Hepatocyte (in vitro differentiated cells): ENCODE measurements around the gene SEC61A1. TPM values are rescaled to one million over a fixed set of nuclear protein-coding genes. Genes with fewer than 3 reads are reported as not detected.

Source experiments
- DNase-seq: peaks from one replicate; pipeline ENCODE4 v3.0.0-alpha.2; 2016; ENCODE audit warnings: low spot score
- H2AFZ ChIP-seq: fragments of 200-600 bp; sonication (generic); 2 replicates; pipeline ENCODE4 v1.6.0; 2016; ENCODE audit warnings: antibody characterized with exemption, mild to moderate bottlenecking
- H3K27ac ChIP-seq: fragments of 200-600 bp; sonication (generic); 2 replicates; pipeline ENCODE4 v1.5.1; 2016; ENCODE audit warnings: mild to moderate bottlenecking
- H3K27me3 ChIP-seq: fragments of 200-600 bp; sonication (generic); 2 replicates; pipeline ENCODE4 v1.6.1; 2016
- H3K36me3 ChIP-seq: fragments of 200-600 bp; sonication (generic); replicated peaks from 2 replicates; pipeline ENCODE4 v1.5.1; 2016; ENCODE audit warnings: low read depth; ENCODE audit not compliant: insufficient read depth
- H3K4me1 ChIP-seq: fragments of 200-600 bp; sonication (generic); 2 replicates; pipeline ENCODE4 v1.5.1; 2016; ENCODE audit warnings: mild to moderate bottlenecking, moderate library complexity; ENCODE audit not compliant: insufficient read depth
- H3K4me2 ChIP-seq: fragments of 200-600 bp; sonication (generic); 2 replicates; pipeline ENCODE4 v1.6.0; 2016
- H3K4me3 ChIP-seq: fragments of 200-600 bp; sonication (generic); 2 replicates; pipeline ENCODE4 v1.5.1; 2016; ENCODE audit warnings: mild to moderate bottlenecking
- H3K79me2 ChIP-seq: fragments of 200-600 bp; sonication (generic); 2 replicates; pipeline ENCODE4 v1.6.0; 2017; ENCODE audit warnings: mild to moderate bottlenecking
- H3K9me2 ChIP-seq: fragments of 200-600 bp; sonication (generic); replicated peaks from 2 replicates; pipeline ENCODE4 v1.6.0; 2017; ENCODE audit warnings: mild to moderate bottlenecking; ENCODE audit not compliant: insufficient read depth
- H3K9me3 ChIP-seq: fragments of 200-600 bp; sonication (generic); 2 replicates; pipeline ENCODE4 v1.5.1; 2016; ENCODE audit warnings: low read depth, mild to moderate bottlenecking
- H4K20me1 ChIP-seq: fragments of 200-600 bp; sonication (generic); 2 replicates; pipeline ENCODE4 v1.6.0; 2016; ENCODE audit warnings: mild to moderate bottlenecking; ENCODE audit not compliant: insufficient read depth, poor library complexity, severe bottlenecking
- EZH2 ChIP-seq: fragments of 200-600 bp; sonication (generic); IDR thresholded peaks from 2 replicates; pipeline ENCODE4 v1.6.1; 2016; ENCODE audit warnings: antibody characterized with exemption, mild to moderate bottlenecking, borderline replicate concordance
- EZH2phosphoT487 ChIP-seq: fragments of 200-600 bp; sonication (generic); IDR thresholded peaks from one replicate; pipeline ENCODE4 v1.6.1; 2018; ENCODE audit warnings: antibody characterized with exemption, mild to moderate bottlenecking, low read depth, moderate library complexity; ENCODE audit not compliant: unreplicated experiment, severe bottlenecking
- WGBS: methylation state at CpG from one replicate; pipeline ENCODE4 v1.1.6; 2016; ENCODE audit warnings: low lambda C conversion rate; ENCODE audit errors: missing lambda C conversion rate; 5-methylcytosine and 5-hydroxymethylcytosine counted together
- polyA plus RNA-seq: library from polyadenylated mRNA; unstranded; fragments of >200 nt; fragmentation: Nextera tagmentation; extraction: Ambion mirVana; gene quantifications from 2 replicates; pipeline ENCODE4 v1.2.1, GENCODE V29; 2016
- total RNA-seq: library from RNA; depleted of rRNA; stranded (reverse); fragments of >200 nt; gene quantifications from 2 replicates; pipeline ENCODE4 v1.2.3, GENCODE V29; 2014
- TF ChIP-seq, protein P1 (sequence below): fragments of 200-600 bp; sonication (generic); IDR thresholded peaks from 2 replicates; pipeline ENCODE4 v1.5.1; 2016; ENCODE audit warnings: antibody characterized with exemption, mild to moderate bottlenecking; ENCODE audit not compliant: poor library complexity

SEC61A1 gene
- total and polyA plus RNA-seq, 2 experiments from 2014 or later: 268 to 299 TPM

DNA sequence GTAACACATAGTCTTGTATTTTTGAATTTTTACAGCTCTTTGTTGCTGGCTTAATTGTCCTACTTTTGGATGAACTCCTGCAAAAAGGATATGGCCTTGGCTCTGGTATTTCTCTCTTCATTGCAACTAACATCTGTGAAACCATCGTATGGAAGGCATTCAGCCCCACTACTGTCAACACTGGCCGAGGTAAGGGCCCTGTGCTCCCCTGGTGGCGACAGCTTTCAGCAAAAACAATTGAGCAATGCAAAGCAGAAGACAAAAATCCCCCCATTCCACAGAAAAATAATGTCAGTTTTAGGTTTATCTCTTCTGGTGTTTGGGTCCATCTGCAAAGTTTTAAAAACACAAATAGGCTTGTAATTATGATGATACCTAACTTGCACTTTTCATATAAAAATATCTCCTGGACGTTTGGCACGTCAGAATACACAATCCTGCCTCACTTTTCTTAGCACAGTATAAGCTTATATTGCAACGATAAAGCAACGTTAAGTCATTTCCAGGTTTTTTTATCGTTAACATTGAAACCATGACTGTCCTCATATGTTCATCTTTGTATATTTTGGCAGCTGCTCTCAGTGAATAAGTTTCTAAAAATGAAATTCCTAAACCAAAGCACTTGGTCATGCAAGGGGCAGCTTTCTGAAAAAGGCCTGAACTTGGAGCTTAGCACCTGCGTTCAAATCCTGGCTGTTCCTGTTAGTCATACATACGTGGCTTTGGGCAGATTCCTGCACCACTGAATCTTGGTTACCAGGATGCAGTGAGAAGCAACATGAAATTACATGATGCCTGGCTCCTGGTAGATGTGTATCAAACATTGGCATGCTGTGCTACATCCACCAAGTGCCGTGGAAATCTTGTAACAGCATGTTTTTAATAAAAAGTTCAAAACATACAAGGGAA lies 8.5 kb downstream of the SEC61A1 start:
- WGBS: 90% methylated on average over 11 of the region's 11 CpGs
- TF ChIP-seq EZH2: no peak
- TF ChIP-seq, protein P1, sequence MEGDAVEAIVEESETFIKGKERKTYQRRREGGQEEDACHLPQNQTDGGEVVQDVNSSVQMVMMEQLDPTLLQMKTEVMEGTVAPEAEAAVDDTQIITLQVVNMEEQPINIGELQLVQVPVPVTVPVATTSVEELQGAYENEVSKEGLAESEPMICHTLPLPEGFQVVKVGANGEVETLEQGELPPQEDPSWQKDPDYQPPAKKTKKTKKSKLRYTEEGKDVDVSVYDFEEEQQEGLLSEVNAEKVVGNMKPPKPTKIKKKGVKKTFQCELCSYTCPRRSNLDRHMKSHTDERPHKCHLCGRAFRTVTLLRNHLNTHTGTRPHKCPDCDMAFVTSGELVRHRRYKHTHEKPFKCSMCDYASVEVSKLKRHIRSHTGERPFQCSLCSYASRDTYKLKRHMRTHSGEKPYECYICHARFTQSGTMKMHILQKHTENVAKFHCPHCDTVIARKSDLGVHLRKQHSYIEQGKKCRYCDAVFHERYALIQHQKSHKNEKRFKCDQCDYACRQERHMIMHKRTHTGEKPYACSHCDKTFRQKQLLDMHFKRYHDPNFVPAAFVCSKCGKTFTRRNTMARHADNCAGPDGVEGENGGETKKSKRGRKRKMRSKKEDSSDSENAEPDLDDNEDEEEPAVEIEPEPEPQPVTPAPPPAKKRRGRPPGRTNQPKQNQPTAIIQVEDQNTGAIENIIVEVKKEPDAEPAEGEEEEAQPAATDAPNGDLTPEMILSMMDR: no peak
- no peak for TF ChIP-seq EZH2phosphoT487
- Histone ChIP-seq H3K36me3 (peaks cover 6% of the 10 kb centered on the region), H3K9me3 (no peaks in the 10 kb centered on the region), H3K4me2 (no peak overlapping the region), H3K9me2 (no peaks in the 10 kb centered on the region), H2AFZ (no peak overlapping the region), H3K4me1 (peaks cover under 1% of the 10 kb centered on the region), H3K4me3 (no peak overlapping the region), H3K27ac (no peak overlapping the region), H3K79me2 (peaks cover 44% of the 10 kb centered on the region), H4K20me1 (peaks cover 30% of the 10 kb centered on the region), H3K27me3 (no peaks in the 10 kb centered on the region)
- no peak for DNase-seq

DNA sequence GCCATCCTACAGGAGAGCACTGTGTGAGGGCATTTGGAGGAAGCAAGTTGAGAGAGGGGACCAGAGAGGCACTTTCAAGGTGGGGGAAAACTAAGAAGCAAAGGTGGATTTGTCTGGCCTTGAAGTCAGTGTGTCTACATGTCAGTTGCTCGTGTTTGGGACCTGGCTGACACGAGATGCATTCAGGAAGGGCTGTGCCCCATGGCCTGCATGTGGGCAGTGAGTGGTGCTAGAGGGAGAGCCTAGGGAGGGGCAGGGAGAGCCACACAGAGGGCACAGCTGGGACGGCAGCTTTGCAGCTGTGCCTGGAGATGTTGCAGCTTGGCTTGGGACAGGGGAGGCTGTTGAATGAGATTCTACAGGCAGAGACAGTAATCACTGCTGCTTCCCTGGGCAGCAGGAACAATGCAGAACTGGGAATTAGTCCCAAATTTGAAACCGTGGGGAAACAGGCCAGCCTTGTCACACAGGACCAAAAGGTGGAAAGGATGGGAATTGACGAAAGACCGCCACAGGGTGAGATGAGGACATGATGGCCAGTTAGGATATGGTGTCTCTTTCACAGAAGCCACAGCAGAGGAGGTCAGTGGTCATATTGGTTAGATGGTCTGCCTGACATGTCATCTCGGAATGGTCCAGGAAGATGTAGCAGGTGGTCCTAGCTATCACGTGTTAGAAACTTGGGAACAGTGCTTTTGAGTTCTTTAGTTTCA lies 10.0 kb downstream of the SEC61A1 start:
- TF ChIP-seq, protein P1: no peak
- no peak for TF ChIP-seq EZH2
- no peak for TF ChIP-seq EZH2phosphoT487
- no peak overlapping the region for H3K27ac ChIP-seq
- H3K9me2 ChIP-seq: no peaks in the 10 kb centered on the region
- H3K36me3 ChIP-seq: peaks cover 6% of the 10 kb centered on the region
- H3K4me3 ChIP-seq: no peak overlapping the region
- no peaks in the 10 kb centered on the region for H3K27me3 ChIP-seq
- peaks cover 22% of the 10 kb centered on the region for H4K20me1 ChIP-seq
- no peak for DNase-seq
- H3K79me2 ChIP-seq: peaks cover 29% of the 10 kb centered on the region
- H2AFZ ChIP-seq: no peak overlapping the region
- 82% methylated on average over 8 of the region's 8 CpGs for WGBS
- H3K4me2 ChIP-seq: no peak overlapping the region
- H3K9me3 ChIP-seq: no peaks in the 10 kb centered on the region
- no peaks in the 10 kb centered on the region for H3K4me1 ChIP-seq

DNA sequence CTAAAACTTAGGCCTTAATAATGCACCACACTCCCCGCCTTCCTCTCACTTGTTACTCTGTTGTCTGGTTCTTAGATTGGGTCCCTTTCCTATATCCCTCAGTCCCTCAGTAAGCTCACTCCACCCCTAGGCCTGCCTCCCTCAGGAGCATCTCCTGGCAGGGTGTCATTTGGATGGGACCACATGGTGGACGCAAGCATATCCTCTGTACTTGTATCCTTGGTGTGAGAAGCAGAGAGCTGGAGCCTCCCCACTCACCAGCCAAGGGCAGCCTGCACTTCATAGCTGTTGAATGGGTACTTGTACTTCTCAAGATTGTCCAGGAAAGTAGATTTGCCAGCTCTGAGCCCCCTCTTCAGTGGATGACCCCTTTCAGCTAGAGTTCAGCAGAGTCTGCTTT lies 11.6 kb downstream of the SEC61A1 start:
- H3K27ac ChIP-seq: no peak overlapping the region
- H3K79me2 ChIP-seq: peaks cover 19% of the 10 kb centered on the region
- H3K4me2 ChIP-seq: no peak overlapping the region
- H3K4me1 ChIP-seq: no peaks in the 10 kb centered on the region
- no peak for DNase-seq
- peaks cover 6% of the 10 kb centered on the region for H3K36me3 ChIP-seq
- H3K4me3 ChIP-seq: no peak overlapping the region
- TF ChIP-seq EZH2 (no peak), EZH2phosphoT487 (no peak)
- TF ChIP-seq, protein P1: no peak
- H3K9me2 ChIP-seq: no peaks in the 10 kb centered on the region
- H3K27me3 ChIP-seq: no peaks in the 10 kb centered on the region
- no peak overlapping the region for H2AFZ ChIP-seq
- 97% methylated on average over 2 of the region's 2 CpGs for WGBS
- H4K20me1 ChIP-seq: peaks cover 18% of the 10 kb centered on the region
- H3K9me3 ChIP-seq: no peaks in the 10 kb centered on the region
